Measurements from ENCODE around the gene MT1M.
A peak's percentile ranks its signal among the peaks of the same experiment; 100 is the strongest.
"Not testable (repeated sequence)": the region's sequence is repeated elsewhere in the genome, so short reads cannot be mapped to it uniquely, and the experiment has no call there.

MT1M gene

GRCh38 chr16:56608043-56608875, 24.2 kb upstream of the MT1M start, which contains the start of gene MT2A:
TSS of gene MT2A (plus strand) at chr16:56608584. CDS start at chr16:56608656, 72 bp downstream.
- peak within 1 kb of the TSS; percentile 81 for H3K4me3 ChIP-seq (ENCODE audit: low read depth, low read length)
- peak; percentile 93 for DNase-seq (ENCODE audit: low read depth)

GRCh38 chr16:56608876-56609462, 23.5 kb upstream of the MT1M start:
- peak overlapping the region; percentile 81 for H3K4me3 ChIP-seq (ENCODE audit: low read depth, low read length)
- no peak for DNase-seq (ENCODE audit: low read depth)

- DNase-seq (ENCODE audit: low read depth), result peak; percentile 66
- H3K4me3 ChIP-seq (ENCODE audit: low read depth, low read length), result peak overlapping the region; percentile 81
Observed at GRCh38 chr16:56609463-56609921, 23.0 kb upstream of the MT1M start.

GRCh38 chr16:56610017-56610608, 22.3 kb upstream of the MT1M start:
- peak overlapping the region; percentile 81 for H3K4me3 ChIP-seq (ENCODE audit: low read depth, low read length)
- peak; percentile 94 for DNase-seq (ENCODE audit: low read depth)

GRCh38 chr16:56610609-56611111, 21.8 kb upstream of the MT1M start:
- H3K4me3 ChIP-seq (ENCODE audit: low read depth, low read length), result peak overlapping the region; percentile 81
- DNase-seq (ENCODE audit: low read depth), result no peak

- no peak for DNase-seq (ENCODE audit: low read depth)
- H3K4me3 ChIP-seq (ENCODE audit: low read depth, low read length), result no peak overlapping the region
Observed at GRCh38 chr16:56611281-56611833, 21.1 kb upstream of the MT1M start.

GRCh38 chr16:56613706-56614105, 18.8 kb upstream of the MT1M start:
- H3K4me3 ChIP-seq (ENCODE audit: low read depth, low read length), result no peak overlapping the region
- no peak for DNase-seq (ENCODE audit: low read depth)

GRCh38 chr16:56614549-56614991, 17.9 kb upstream of the MT1M start:
- no peak for DNase-seq (ENCODE audit: low read depth)
- H3K4me3 ChIP-seq (ENCODE audit: low read depth, low read length), result no peak overlapping the region

- DNase-seq (ENCODE audit: low read depth), result no peak
Observed at GRCh38 chr16:56615353-56615752, 17.1 kb upstream of the MT1M start.

GRCh38 chr16:56616608-56617211, 15.7 kb upstream of the MT1M start:
- DNase-seq (ENCODE audit: low read depth), result no peak
- H3K4me3 ChIP-seq (ENCODE audit: low read depth, low read length), result peak overlapping the region; percentile 44

More at GRCh38 chr16:56615353-56615752, 17.1 kb upstream of the MT1M start:
- no peak overlapping the region for H3K4me3 ChIP-seq (ENCODE audit: low read depth, low read length)

- H3K4me3 ChIP-seq (ENCODE audit: low read depth, low read length), result peak overlapping the region; percentile 44
- DNase-seq (ENCODE audit: low read depth), result no peak
Observed at GRCh38 chr16:56617212-56618085, 15.0 kb upstream of the MT1M start.

- H3K4me3 ChIP-seq (ENCODE audit: low read depth, low read length), result peak overlapping the region; percentile 44
- DNase-seq (ENCODE audit: low read depth), result no peak
Observed at GRCh38 chr16:56618138-56618537, 14.3 kb upstream of the MT1M start.

GRCh38 chr16:56620339-56620897, 12.0 kb upstream of the MT1M start:
- no peak overlapping the region for H3K4me3 ChIP-seq (ENCODE audit: low read depth, low read length)
- no peak for DNase-seq (ENCODE audit: low read depth)

- DNase-seq (ENCODE audit: low read depth); H3K4me3 ChIP-seq (ENCODE audit: low read depth, low read length): not testable (repeated sequence)
Observed at GRCh38 chr16:56621665-56622445, 10.6 kb upstream of the MT1M start.

GRCh38 chr16:56623184-56623583, 9.3 kb upstream of the MT1M start:
- H3K4me3 ChIP-seq (ENCODE audit: low read depth, low read length); DNase-seq (ENCODE audit: low read depth): not testable (repeated sequence)

GRCh38 chr16:56623637-56624036, 8.8 kb upstream of the MT1M start:
- DNase-seq (ENCODE audit: low read depth), result no peak
- no peak overlapping the region for H3K4me3 ChIP-seq (ENCODE audit: low read depth, low read length)

- H3K4me3 ChIP-seq (ENCODE audit: low read depth, low read length), result peak within 1 kb of the TSS; percentile 72
- peak; percentile 49 for DNase-seq (ENCODE audit: low read depth)
Observed at GRCh38 chr16:56625140-56625942, 7.1 kb upstream of the MT1M start, which contains the start of gene MT1E. TSS of gene MT1E (plus strand) at chr16:56625781. CDS start at chr16:56625852, 71 bp downstream.

Data from skeletal muscle cell (primary cell).